PC-9 (cell line): ENCODE data around the gene EPB41L5.

Source experiments
- CTCF ChIP-seq: fragments of 200-600 bp; sonication (generic); conservative IDR thresholded peaks from 2 replicates; pipeline ENCODE4 v1.6.1; 2017; ENCODE audit warnings: mixed run types, antibody characterized with exemption, mild to moderate bottlenecking, moderate library complexity
- EZH2 ChIP-seq: fragments of 200-600 bp; sonication (generic); IDR thresholded peaks from 2 replicates; pipeline ENCODE4 v1.8.0; 2017; ENCODE audit warnings: antibody characterized with exemption, low read depth

GRCh38 chr2:120028795-120029194 is 15.9 kb downstream of the EPB41L5 start:
- TF ChIP-seq EZH2 (no peak), CTCF (no peak)
